HG03280 (cell line): ENCODE measurements around the gene PTCRA.
"Not testable (repeated sequence)": the region's sequence is repeated elsewhere in the genome, so short reads cannot be mapped to it uniquely, and the experiment has no call there.

Experiments used
- ATAC-seq: cut with Tn5 transposase; IDR thresholded peaks from one replicate; pipeline ENCODE4 v1.9.1; 2021; ENCODE audit warnings: mild to moderate bottlenecking, moderate library complexity; ENCODE audit not compliant: unreplicated experiment

The PTCRA gene

GRCh38 chr6:42938987-42939809, 23.3 kb downstream of the PTCRA start:
- ATAC-seq, result no peak

GRCh38 chr6:42939810-42940167, 23.9 kb downstream of the PTCRA start:
- ATAC-seq, result no peak

- ATAC-seq, result no peak
Observed at GRCh38 chr6:42940493-42941045, 24.7 kb downstream of the PTCRA start.

- not testable (repeated sequence) for ATAC-seq
Observed at GRCh38 chr6:42941356-42941755, 25.5 kb downstream of the PTCRA start.

GRCh38 chr6:42942444-42942843, 26.6 kb downstream of the PTCRA start:
- no peak for ATAC-seq

GRCh38 chr6:42947950-42948349, 32.1 kb downstream of the PTCRA start:
- ATAC-seq, result no peak

- ATAC-seq, result no peak
Observed at GRCh38 chr6:42952389-42952788, 36.5 kb downstream of the PTCRA start.

- not testable (repeated sequence) for ATAC-seq
Observed at GRCh38 chr6:42954405-42954804, 38.6 kb downstream of the PTCRA start.

- no peak for ATAC-seq
Observed at GRCh38 chr6:42958125-42958524, 42.3 kb downstream of the PTCRA start.

- no peak for ATAC-seq
Observed at GRCh38 chr6:42959917-42960242, 44.0 kb downstream of the PTCRA start.

- ATAC-seq, result no peak
Observed at GRCh38 chr6:42960243-42961019, 44.6 kb downstream of the PTCRA start, which contains the start of gene GNMT. GNMT (plus strand) TSS chr6:42960754; CDS start chr6:42960768, 14 bp downstream.

GRCh38 chr6:42961020-42961470, 45.2 kb downstream of the PTCRA start:
- ATAC-seq, result no peak

- ATAC-seq, result no peak
Observed at GRCh38 chr6:42962096-42962495, 46.2 kb downstream of the PTCRA start.

GRCh38 chr6:42962502-42963178, 46.8 kb downstream of the PTCRA start:
- ATAC-seq, result no peak

GRCh38 chr6:42963179-42963854, 47.5 kb downstream of the PTCRA start:
- no peak for ATAC-seq

- no peak for ATAC-seq
Observed at GRCh38 chr6:42963855-42964605, 48.2 kb downstream of the PTCRA start.

GRCh38 chr6:42966571-42966970, 50.7 kb downstream of the PTCRA start:
- no peak for ATAC-seq

- ATAC-seq, result no peak
Observed at GRCh38 chr6:42967228-42967627, 51.4 kb downstream of the PTCRA start.

- ATAC-seq, result no peak
Observed at GRCh38 chr6:42968126-42968701, 52.4 kb downstream of the PTCRA start.

- ATAC-seq, result no peak
Observed at GRCh38 chr6:42968783-42969182, 52.9 kb downstream of the PTCRA start.
